HG03469 (cell line): Measurements from ENCODE around the gene RNF168.
"Not testable (repeated sequence)": the region's sequence is repeated elsewhere in the genome, so short reads cannot be mapped to it uniquely, and the experiment has no call there.

ENCODE experiments used
- ATAC-seq: cut with Tn5 transposase; IDR thresholded peaks from one replicate; pipeline ENCODE4 v1.9.1; 2021; ENCODE audit warnings: mild to moderate bottlenecking, moderate library complexity, moderate number of reproducible peaks; ENCODE audit not compliant: unreplicated experiment

The RNF168 gene

DNA sequence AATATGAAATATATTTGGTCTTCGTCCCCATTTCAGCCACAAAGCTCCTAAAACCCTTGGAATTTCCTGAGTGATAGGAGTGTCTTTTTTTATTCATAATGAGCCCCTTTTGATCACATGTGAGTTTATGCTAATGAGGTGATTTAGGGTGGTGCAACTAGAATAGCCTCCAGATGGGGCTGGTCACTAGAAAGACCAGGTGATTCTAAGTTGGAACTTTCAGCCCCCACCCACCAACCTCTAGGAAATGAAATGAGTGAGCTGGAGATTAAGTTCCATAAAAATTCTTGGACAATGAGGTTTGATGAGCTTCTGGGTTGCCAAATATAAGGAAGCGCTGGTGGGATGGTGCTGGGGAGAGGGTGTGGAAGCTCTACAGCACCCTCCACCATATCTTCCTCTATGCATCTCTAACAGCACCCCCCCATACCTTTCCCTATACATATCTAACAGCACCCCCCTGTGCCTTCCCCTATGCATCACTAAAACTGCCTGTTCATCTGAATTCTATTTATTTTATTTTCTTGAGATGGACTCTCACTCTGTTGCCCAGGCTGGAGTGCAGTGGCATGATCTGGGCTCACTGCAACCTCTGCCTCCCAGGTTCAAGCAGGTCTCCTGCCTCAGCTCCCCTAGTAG lies 13.7 kb upstream of the RNF168 start:
- no peak for ATAC-seq

GRCh38 chr3:196514913-196515621 lies 11.5 kb upstream of the RNF168 start, which contains the start of gene SMCO1:
Gene SMCO1, minus strand, starts transcription at chr3:196515346. Its CDS starts 137 bp downstream, at chr3:196515209.
- no peak for ATAC-seq

- ATAC-seq, result no peak
Measured at GRCh38 chr3:196514350-196514716, 10.8 kb upstream of the RNF168 start.

GRCh38 chr3:196513697-196514349 lies 10.3 kb upstream of the RNF168 start:
- no peak for ATAC-seq

GRCh38 chr3:196511646-196512425 lies 8.3 kb upstream of the RNF168 start:
- ATAC-seq, result not testable (repeated sequence)

DNA sequence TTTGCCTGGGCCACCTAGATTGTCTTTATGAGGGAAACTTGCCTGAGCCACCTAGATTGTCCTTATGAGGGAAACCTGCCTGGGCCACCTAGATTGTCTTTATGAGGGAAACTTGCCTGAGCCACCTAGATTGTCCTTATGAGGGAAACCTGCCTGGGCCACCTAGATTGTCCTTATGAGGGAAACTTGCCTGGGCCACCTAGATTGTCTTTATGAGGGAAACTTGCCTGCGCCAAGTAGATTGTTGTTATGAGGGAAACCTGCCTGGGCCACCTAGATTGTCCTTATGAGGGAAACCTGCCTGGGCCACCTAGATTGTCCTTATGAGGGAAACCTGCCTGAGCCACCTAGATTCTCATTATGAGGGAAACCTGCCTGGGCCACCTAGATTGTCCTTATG lies 7.5 kb upstream of the RNF168 start:
- not testable (repeated sequence) for ATAC-seq

DNA sequence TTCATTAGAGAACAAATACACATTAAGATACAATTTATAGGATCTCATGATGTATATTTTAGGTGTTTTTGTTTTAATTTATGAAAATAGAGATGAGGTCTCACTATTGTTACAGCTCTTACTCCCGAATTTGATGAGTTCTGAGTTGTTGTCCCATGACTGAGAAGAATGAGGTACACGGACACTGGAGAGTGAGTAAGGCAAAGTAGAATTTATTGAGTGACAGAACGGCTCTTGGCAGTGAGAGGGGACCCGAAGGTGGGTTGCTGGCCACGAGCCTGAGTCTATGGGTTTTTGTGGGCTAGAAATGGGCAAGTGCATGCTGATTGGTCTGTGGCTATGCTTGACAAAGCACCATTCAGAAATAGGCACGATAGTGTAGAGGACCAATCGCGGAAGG lies 3.1 kb upstream of the RNF168 start:
- no peak for ATAC-seq

- no peak for ATAC-seq
Measured at GRCh38 chr3:196504556-196504955, 988 bp upstream of the RNF168 start.

- ATAC-seq, result not testable (repeated sequence)
Measured at GRCh38 chr3:196504077-196504398, 470 bp upstream of the RNF168 start.

DNA sequence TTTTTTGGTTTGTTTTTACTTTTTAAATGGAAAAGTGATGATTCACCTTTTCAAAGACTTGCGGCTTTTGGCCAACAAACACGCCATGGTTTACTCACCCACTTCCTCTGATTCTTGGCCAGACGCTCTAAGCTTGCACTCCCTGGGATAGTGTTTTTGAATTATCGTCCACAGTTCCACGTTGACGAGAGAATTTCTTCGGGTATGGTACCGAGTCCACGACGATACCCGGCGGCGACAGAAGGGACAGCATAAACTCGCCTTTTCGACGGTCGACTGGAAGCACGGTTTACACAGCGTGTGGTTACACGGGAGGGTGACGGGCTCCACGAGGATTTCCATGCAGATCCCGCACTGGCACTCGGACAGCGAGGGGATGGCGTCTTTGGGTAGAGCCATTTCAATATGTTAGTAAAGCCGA lies 783 bp downstream of the RNF168 start:
- ATAC-seq, result no peak

GRCh38 chr3:196501316-196502044 lies 2.1 kb downstream of the RNF168 start:
- ATAC-seq, result no peak

GRCh38 chr3:196499807-196500524 lies 3.6 kb downstream of the RNF168 start:
- no peak for ATAC-seq

DNA sequence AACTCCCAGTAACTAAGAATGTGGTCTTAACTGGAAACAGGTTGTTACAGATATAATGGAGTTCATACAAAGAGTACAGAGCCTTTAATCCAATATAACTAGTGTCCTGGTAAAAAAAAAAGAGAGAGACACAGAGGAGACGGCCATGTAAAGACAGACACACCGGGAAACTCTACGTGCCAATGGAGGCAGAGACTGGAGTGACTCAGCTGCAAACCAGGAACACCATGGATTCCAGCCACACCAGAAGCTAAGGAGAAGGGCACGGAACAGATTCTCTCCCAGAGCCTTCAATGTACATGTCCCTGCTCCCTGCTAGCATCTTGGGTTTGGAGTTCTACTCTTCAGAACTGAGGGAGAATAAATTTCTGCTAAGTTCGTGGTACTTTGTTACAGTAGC lies 4.5 kb downstream of the RNF168 start:
- no peak for ATAC-seq

GRCh38 chr3:196498297-196498696 lies 5.3 kb downstream of the RNF168 start:
- no peak for ATAC-seq

DNA sequence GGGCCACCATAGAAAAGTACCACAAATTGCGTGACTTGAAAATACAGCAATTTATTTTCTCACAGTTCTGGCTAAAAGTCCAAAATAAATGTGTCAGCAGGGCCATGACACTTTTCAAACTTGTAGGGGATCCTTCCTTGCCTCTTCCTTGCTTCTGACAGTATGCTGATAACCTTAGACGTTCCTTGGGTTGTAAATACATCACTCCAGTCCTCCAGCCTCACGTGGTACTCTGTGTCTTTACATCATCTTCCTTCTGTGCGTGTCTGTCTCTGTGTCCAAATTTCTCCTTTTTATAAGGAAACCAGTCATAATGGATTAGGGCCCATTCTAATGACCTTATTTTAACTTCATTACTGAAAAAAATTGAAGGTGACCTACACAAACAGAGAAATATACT lies 7.4 kb downstream of the RNF168 start:
- no peak for ATAC-seq

- no peak for ATAC-seq
Measured at GRCh38 chr3:196493292-196493691, 10.3 kb downstream of the RNF168 start.

- no peak for ATAC-seq
Measured at GRCh38 chr3:196492080-196492479, 11.5 kb downstream of the RNF168 start.

GRCh38 chr3:196489747-196490146 lies 13.8 kb downstream of the RNF168 start:
- no peak for ATAC-seq

GRCh38 chr3:196486263-196486662 lies 17.3 kb downstream of the RNF168 start:
- ATAC-seq, result no peak

DNA sequence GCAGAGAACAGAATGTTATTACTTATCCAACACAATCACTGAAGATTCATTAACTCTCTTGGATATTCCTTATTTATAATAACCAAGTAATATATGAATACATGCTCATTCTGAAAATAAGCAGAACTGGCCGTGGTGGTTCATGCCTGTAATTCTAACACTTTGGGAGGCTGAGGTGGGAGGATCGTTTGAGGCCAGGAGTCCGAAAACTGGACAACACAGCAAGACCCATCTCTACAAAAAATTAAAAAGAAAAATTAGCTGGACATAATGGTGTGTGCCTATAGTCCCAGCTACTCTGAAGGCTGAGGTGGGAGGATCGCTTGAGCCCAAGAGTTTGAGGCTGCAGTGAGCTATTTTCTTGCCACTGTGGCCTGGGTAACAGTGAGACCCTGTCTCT lies 25.9 kb downstream of the RNF168 start:
- no peak for ATAC-seq
